ENCODE measurements around the gene CDH4. TPM values are rescaled to one million over a fixed set of nuclear protein-coding genes. Genes with fewer than 3 reads are reported as not detected.

The CDH4 gene
- total RNA-seq, 1 donor: 0.18 TPM

DNA sequence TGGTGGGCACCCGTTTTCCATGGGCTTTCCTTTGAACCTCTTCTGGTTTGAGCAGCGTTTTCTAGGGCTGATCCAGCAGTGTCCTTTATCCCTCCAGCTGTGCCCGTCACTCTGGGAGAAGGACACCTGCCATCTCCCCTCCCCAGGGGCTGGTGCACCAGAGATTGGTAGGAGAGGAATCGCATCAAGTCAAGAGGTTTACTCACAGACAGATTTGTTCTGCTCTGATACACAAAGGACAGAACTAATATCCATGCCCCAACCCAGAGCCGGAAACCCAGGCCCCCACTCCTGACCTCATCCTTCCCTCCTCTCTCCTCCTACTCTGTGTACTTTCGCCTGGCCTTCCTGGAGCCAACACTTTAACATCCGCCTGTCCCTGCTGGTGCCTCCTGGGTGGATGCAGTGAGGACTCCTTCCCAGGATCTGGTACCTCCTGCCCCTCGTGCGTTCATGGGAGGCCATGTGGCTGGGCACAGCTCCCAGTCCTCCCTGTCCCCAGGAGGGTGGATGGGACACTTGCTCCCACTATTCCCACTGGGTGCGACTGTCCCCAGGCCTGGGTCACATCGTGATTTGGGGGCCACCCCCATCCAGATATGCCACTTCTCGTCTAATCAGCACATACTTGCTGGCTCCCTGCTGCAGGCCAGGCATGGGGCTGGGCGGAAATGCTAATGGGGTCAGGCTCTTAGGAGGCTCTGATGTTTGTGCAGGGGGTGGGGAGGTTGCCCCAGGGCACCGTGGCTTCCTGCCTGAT, 286.3 kb downstream of the CDH4 start:
- TF ChIP-seq, protein P1, sequence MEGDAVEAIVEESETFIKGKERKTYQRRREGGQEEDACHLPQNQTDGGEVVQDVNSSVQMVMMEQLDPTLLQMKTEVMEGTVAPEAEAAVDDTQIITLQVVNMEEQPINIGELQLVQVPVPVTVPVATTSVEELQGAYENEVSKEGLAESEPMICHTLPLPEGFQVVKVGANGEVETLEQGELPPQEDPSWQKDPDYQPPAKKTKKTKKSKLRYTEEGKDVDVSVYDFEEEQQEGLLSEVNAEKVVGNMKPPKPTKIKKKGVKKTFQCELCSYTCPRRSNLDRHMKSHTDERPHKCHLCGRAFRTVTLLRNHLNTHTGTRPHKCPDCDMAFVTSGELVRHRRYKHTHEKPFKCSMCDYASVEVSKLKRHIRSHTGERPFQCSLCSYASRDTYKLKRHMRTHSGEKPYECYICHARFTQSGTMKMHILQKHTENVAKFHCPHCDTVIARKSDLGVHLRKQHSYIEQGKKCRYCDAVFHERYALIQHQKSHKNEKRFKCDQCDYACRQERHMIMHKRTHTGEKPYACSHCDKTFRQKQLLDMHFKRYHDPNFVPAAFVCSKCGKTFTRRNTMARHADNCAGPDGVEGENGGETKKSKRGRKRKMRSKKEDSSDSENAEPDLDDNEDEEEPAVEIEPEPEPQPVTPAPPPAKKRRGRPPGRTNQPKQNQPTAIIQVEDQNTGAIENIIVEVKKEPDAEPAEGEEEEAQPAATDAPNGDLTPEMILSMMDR (IDR thresholded peaks at IDR 0.05; ENCODE audit: insufficient read depth, low read length): no peak
- no peak overlapping the region for H3K4me3 ChIP-seq (ENCODE audit: low read depth, low read length)
- DNase-seq (ENCODE audit: low read depth): no peak

DNA sequence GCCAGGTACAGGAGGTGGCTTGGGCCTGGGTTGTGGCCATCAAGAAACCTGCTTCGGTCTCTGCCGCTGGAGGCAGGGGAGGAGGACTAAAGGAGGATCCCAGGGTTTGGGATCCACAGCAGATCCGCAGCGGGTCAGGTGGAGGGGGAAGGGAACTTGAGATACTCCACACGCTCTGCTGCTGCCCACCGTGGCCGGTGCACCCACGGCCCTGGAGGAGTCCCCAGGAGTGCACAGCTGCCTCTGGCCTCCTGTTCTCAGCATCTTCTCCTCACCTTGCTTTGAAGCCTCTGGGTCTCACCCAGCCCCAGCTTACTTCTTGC, 286.8 kb downstream of the CDH4 start:
- DNase-seq (ENCODE audit: low read depth): no peak
- TF ChIP-seq, protein P1 (IDR thresholded peaks at IDR 0.05; ENCODE audit: insufficient read depth, low read length): no peak
- H3K4me3 ChIP-seq (ENCODE audit: low read depth, low read length): no peak overlapping the region

DNA sequence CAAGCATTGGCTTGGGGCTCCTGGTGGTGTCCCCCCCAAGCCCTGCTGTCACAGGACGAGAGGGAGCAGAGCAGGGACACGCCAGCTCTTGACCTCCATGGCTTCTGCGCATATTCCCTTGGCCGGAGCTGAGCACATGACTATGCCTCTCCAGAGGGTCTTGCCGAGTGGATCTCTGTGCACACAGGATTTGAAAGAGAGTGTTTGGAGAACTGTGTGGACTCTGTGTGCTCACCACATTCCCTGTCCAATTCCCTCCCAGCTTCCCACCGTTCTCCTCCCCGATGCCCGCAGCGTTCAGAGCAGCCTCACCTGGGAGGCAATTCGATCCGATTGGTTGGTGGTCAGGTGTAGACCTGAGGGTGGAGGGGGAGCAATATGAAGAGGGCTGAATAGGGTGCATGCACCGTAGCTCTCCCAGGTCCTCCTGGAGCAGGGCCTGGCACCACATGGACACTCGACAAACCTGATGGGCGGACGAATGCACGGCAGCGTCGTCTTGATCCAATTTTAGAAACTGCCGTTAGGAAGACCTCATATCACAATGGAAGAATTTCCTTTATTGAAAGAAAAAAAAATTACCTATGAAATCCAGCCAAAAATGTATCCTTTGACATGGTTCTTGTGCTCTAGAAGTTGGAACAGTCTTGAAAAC, 287.8 kb downstream of the CDH4 start:
- TF ChIP-seq, protein P1 (IDR thresholded peaks at IDR 0.05; ENCODE audit: insufficient read depth, low read length): no peak
- no peak overlapping the region for H3K4me3 ChIP-seq (ENCODE audit: low read depth, low read length)
- no peak for DNase-seq (ENCODE audit: low read depth)

DNA sequence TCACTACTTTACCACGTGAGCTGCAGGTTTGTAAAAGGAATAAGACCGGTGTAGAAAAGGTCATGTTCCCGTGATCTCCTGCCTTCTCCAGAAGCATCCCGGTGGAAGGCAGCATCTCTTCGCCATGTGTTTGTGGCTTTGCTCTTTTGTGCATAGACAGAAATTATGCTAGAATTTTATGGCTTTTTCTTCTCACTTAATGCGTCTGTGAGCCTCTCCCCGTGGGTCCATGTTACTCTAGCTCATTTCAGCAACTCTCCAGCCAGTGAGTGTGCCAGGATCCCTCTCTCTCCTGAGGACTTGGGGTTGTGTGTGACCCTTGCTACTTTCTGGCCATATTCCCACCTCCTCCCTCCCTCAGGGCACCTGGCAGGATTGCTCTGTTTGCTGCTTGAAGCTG, 289.5 kb downstream of the CDH4 start:
- TF ChIP-seq, protein P1 (IDR thresholded peaks at IDR 0.05; ENCODE audit: insufficient read depth, low read length): no peak
- no peak for DNase-seq (ENCODE audit: low read depth)

DNA sequence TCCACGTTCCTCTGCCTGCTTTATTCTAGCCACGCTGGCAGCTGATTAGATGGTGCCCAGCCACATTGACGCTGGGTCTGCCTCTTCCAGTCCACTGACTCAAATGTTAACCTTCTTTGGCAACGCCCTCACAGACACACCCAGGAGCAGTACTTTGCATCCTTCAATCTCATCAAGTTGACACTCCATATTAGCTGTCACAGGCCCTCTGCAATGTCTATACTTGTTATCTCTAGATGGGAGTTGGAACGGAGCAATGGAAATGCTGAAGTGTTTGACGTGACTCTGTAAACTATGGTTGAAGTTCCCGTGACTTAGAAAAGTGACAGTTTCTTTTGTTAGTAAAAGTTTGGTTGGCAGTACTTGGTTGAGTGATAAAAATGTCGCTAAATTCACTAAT, 291.0 kb downstream of the CDH4 start:
- TF ChIP-seq, protein P1 (IDR thresholded peaks at IDR 0.05; ENCODE audit: insufficient read depth, low read length): no peak
- DNase-seq (ENCODE audit: low read depth): no peak
- no peak overlapping the region for H3K4me3 ChIP-seq (ENCODE audit: low read depth, low read length)

More for the DNA sequence above, 289.5 kb downstream of the CDH4 start:
- no peak overlapping the region for H3K4me3 ChIP-seq (ENCODE audit: low read depth, low read length)

DNA sequence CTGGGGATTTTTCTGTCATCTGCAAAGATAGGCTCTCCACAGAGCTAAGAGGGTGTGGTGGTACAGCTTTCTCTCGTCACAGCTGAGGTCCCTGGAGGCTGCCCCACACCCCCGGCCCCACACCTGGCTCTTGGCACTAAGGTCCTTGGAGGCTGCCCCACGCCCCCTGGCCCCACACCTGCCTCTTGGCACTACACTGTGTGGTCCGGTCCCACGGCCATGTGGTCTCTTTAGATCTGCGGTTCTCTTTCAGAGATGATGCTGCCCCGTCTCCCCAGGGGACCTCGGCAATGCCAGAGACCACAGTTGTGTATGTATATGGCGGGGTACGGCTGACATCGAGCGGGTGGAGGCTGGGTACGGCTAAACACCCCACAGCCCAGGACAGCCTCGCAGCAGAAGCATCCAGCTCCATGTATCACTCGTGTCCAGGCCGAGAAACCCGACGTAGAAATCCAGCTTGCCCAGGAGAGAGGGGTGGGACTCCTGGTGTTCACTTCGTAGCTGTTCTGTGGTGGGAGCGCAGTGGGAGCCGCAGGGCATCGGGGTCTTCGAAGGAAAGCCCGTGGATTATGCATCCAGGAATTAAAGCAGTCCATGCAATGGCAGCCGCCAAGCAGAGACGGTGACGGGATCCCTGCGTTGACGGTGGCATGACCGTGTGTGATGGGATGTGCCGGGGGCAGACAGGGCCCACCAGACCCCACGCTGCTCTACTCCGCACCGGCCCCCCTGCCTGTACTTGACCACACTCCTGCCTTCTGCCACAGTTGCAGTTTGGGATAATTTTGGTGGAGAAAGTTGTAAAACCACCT, 292.1 kb downstream of the CDH4 start:
- DNase-seq (ENCODE audit: low read depth): no peak

More for the DNA sequence above, 292.1 kb downstream of the CDH4 start:
- TF ChIP-seq, protein P1 (IDR thresholded peaks at IDR 0.05; ENCODE audit: insufficient read depth, low read length): no peak
- no peak overlapping the region for H3K4me3 ChIP-seq (ENCODE audit: low read depth, low read length)
